CD14-positive monocyte (primary cell): ENCODE data around the gene GRIP1. TPM values are rescaled to one million over a fixed set of nuclear protein-coding genes. Genes with fewer than 3 reads are reported as not detected.

Experiments
- DNase-seq, 3 donors: peaks; one replicate each; pipeline ENCODE4 v3.0.0-alpha.2; 2011 to 2022
- H2AFZ ChIP-seq: 2 replicates; pipeline ENCODE4 v1.6.0; 2012; ENCODE audit warnings: mild to moderate bottlenecking, low read depth, low read length, inconsistent platforms; ENCODE audit not compliant: insufficient read depth, poor library complexity, severe bottlenecking
- H3K27ac ChIP-seq, 2 donors: 1 replicate in 1 of 2; 2 replicates in 1 of 2; pipeline ENCODE4 v1.5.1; 2012 to 2013; ENCODE audit warnings: low read length in 2 of 2, control low read depth in 1 of 2, inconsistent platforms in 1 of 2, low read depth in 1 of 2, mild to moderate bottlenecking in 1 of 2
- H3K27me3 ChIP-seq, 2 donors: one replicate each; pipeline versions ENCODE4 v1.6.0 to v1.6.1; 2011 to 2013; ENCODE audit warnings: low read length in 2 of 2; ENCODE audit not compliant: control insufficient read depth in 2 of 2, insufficient read depth in 2 of 2
- H3K36me3 ChIP-seq, 2 donors: replicated peaks in 1 of 2; 1 replicate in 1 of 2; 2 replicates in 1 of 2; pipeline versions ENCODE4 v1.5.1 to v1.6.1; 2012 to 2013; ENCODE audit warnings: low read length in 2 of 2, control low read depth in 1 of 2, inconsistent platforms in 1 of 2, mild to moderate bottlenecking in 1 of 2; ENCODE audit not compliant: insufficient read depth in 2 of 2, control insufficient read depth in 1 of 2
- H3K4me1 ChIP-seq, 2 donors: 1 replicate in 1 of 2; 2 replicates in 1 of 2; pipeline versions ENCODE4 v1.5.1 to v1.6.1; 2012 to 2013; ENCODE audit warnings: low read length in 2 of 2, control low read depth in 1 of 2, inconsistent platforms in 1 of 2, mild to moderate bottlenecking in 1 of 2, moderate library complexity in 1 of 2; ENCODE audit not compliant: insufficient read depth in 2 of 2, control insufficient read depth in 1 of 2
- H3K4me2 ChIP-seq: replicated peaks from 2 replicates; pipeline ENCODE3; 2012; ENCODE audit warnings: low read length, moderate library complexity, mild to moderate bottlenecking; ENCODE audit not compliant: poor library complexity, severe bottlenecking; ENCODE audit errors: extremely low read depth
- H3K4me3 ChIP-seq, 3 experiments: fragments of 200-600 bp in 1 of 3; sonication (generic) in 1 of 3; replicated peaks in 1 of 3; 1 replicate in 2 of 3; 2 replicates in 1 of 3; pipeline ENCODE4 v1.5.1; 2011 to 2013; ENCODE audit warnings: low read length in 3 of 3, mild to moderate bottlenecking in 3 of 3, control low read depth in 2 of 3, low read depth in 2 of 3, inconsistent platforms in 1 of 3, moderate library complexity in 1 of 3
- H3K79me2 ChIP-seq: 2 replicates; pipeline ENCODE4 v1.6.0; 2012; ENCODE audit warnings: mild to moderate bottlenecking, control low read depth, inconsistent platforms, low read length, moderate library complexity; ENCODE audit not compliant: insufficient read depth
- H3K9ac ChIP-seq: 2 replicates; pipeline ENCODE4 v1.6.0; 2017; ENCODE audit warnings: low read length, mild to moderate bottlenecking; ENCODE audit not compliant: insufficient read depth, poor library complexity, severe bottlenecking
- H3K9me3 ChIP-seq, 2 donors: replicated peaks in 1 of 2; 1 replicate in 1 of 2; 2 replicates in 1 of 2; pipeline versions ENCODE4 v1.5.1 to v1.6.1; 2012 to 2013; ENCODE audit warnings: low read length in 2 of 2, control low read depth in 1 of 2; ENCODE audit not compliant: control insufficient read depth in 1 of 2, insufficient read depth in 1 of 2
- H4K20me1 ChIP-seq: 2 replicates; pipeline ENCODE4 v1.6.0; 2012; ENCODE audit warnings: mild to moderate bottlenecking, low read length, control low read depth, moderate library complexity; ENCODE audit not compliant: insufficient read depth
- H3K27ac Mint-ChIP-seq, 7 donors: one replicate each; pipeline ENCODE4 v1.8.0; 2020; ENCODE audit warnings: mild to moderate bottlenecking in 7 of 7, mixed read lengths in 7 of 7, moderate library complexity in 6 of 7, inconsistent platforms in 2 of 7
- H3K27me3 Mint-ChIP-seq, 3 donors: one replicate each; pipeline ENCODE4 v1.8.0; 2021 to 2022; ENCODE audit warnings: low read depth in 3 of 3, mild to moderate bottlenecking in 3 of 3, mixed read lengths in 3 of 3, moderate library complexity in 3 of 3, inconsistent platforms in 1 of 3
- H3K36me3 Mint-ChIP-seq, 2 donors: one replicate each; pipeline ENCODE4 v1.8.0; 2020; ENCODE audit warnings: mixed read lengths in 2 of 2, inconsistent platforms in 1 of 2, mild to moderate bottlenecking in 1 of 2
- H3K4me1 Mint-ChIP-seq: one replicate; pipeline ENCODE4 v1.8.0; 2020; ENCODE audit warnings: mild to moderate bottlenecking, mixed read lengths
- H3K4me3 Mint-ChIP-seq, 2 donors: one replicate each; pipeline ENCODE4 v1.8.0; 2020; ENCODE audit warnings: mild to moderate bottlenecking in 2 of 2, mixed read lengths in 2 of 2, moderate library complexity in 1 of 2
- H3K9me3 Mint-ChIP-seq, 7 donors: one replicate each; pipeline ENCODE4 v1.8.0; 2020 to 2022; ENCODE audit warnings: mixed read lengths in 7 of 7, mild to moderate bottlenecking in 6 of 7, moderate library complexity in 6 of 7, inconsistent platforms in 2 of 7
- CTCF ChIP-seq: fragments of 200-600 bp; IDR thresholded peaks from one replicate; pipeline ENCODE4 v1.8.0; 2022; ENCODE audit warnings: antibody characterized with exemption, mild to moderate bottlenecking
- WGBS: methylation state at CpG from one replicate; pipeline ENCODE4 v1.1.5; 2013; ENCODE audit warnings: missing lambda C conversion rate; ENCODE audit not compliant: insufficient coverage; 5-methylcytosine and 5-hydroxymethylcytosine counted together
- intact Hi-C, 2 donors: fragments of 100-400 bp; cut with micrococcal nuclease; formaldehyde crosslinking; loops; one replicate each; pipeline versions ENCODE4 v1.15.0 to v1.15.1; 2023
- polyA plus RNA-seq, 3 donors: library from polyadenylated mRNA; depleted of rRNA in 1 of 3; unstranded in 2 of 3; stranded (reverse) in 1 of 3; fragments of 300-500 nt in 2 of 3; fragments of >200 nt in 1 of 3; fragmentation: Illumina TruSeq in 2 of 3; gene quantifications; 1 replicate in 2 of 3; 2 replicates in 1 of 3; pipeline ENCODE4 v1.2.3, GENCODE V29; 2012 to 2021

GRIP1 gene
- polyA plus RNA-seq, 3 donors, result 0.21 TPM; not detected in 2

- Histone ChIP-seq H3K4me2 (peak overlapping the region; percentile 38), H3K9ac (no peak overlapping the region), H3K36me3 (no peaks in the 10 kb centered on the region), H2AFZ (peak overlapping the region; percentile 7), H3K4me3 (peak overlapping the region in 1 of 3 experiments; percentile 11), H3K4me1 (peaks cover 16 to 18% of the 10 kb centered on the region in 2 donors), H3K27ac (peak overlapping the region in 1 of 2 donors; percentile 3), H3K79me2 (no peaks in the 10 kb centered on the region), H3K27me3 (no peaks in the 10 kb centered on the region), H4K20me1 (no peaks in the 10 kb centered on the region), H3K9me3 (no peaks in the 10 kb centered on the region)
- peak overlapping the region in 1 of 2 donors; percentile 48 for H3K4me3 Mint-ChIP-seq
- intact Hi-C loops, result no loop called here
- TF ChIP-seq CTCF, result no peak
- H3K9me3 Mint-ChIP-seq, result peaks cover 0 to 2% (median 0%) of the 10 kb centered on the region in 7 donors
- H3K36me3 Mint-ChIP-seq, result peaks cover 0 to 2% of the 10 kb centered on the region in 2 donors
- peak overlapping the region in 1 of 7 donors; percentile 10 for H3K27ac Mint-ChIP-seq
- peak in 2 of 3 donors; percentile 21 to 44 for DNase-seq
- 0% methylated on average over 2 of the region's 10 CpGs for WGBS
- H3K27me3 Mint-ChIP-seq, result peaks cover 0 to 2% (median 0%) of the 10 kb centered on the region in 3 donors
- peaks cover 21% of the 10 kb centered on the region for H3K4me1 Mint-ChIP-seq
Observed at GRCh38 chr12:66398931-66399910, 279.7 kb downstream of the GRIP1 start.

- no peak for DNase-seq
- WGBS, result 82% methylated on average over 3 of the region's 5 CpGs
- no peaks in the 10 kb centered on the region for H3K79me2 ChIP-seq
- Mint-ChIP-seq H3K4me1 (peaks cover 15% of the 10 kb centered on the region), H3K27me3 (peaks cover 0 to 2% (median 0%) of the 10 kb centered on the region in 3 donors), H3K9me3 (peaks cover 0 to 2% (median 0%) of the 10 kb centered on the region in 7 donors), H3K27ac (peak overlapping the region in 2 of 7 donors; percentile 0 to 43), H3K36me3 (peaks cover 0 to 2% of the 10 kb centered on the region in 2 donors), H3K4me3 (no peak overlapping the region)
- no peak for TF ChIP-seq CTCF
- H3K36me3 ChIP-seq, result no peaks in the 10 kb centered on the region
- no peak overlapping the region for H3K27ac ChIP-seq
- no peaks in the 10 kb centered on the region for H3K27me3 ChIP-seq
- intact Hi-C loops, result no loop called here
- H2AFZ ChIP-seq, result peak overlapping the region; percentile 44
- H3K4me2 ChIP-seq, result no peak overlapping the region
- H3K9me3 ChIP-seq, result no peaks in the 10 kb centered on the region
- no peak overlapping the region for H3K4me3 ChIP-seq
- no peaks in the 10 kb centered on the region for H4K20me1 ChIP-seq
- peaks cover 12 to 14% of the 10 kb centered on the region in 2 donors for H3K4me1 ChIP-seq
- H3K9ac ChIP-seq, result no peak overlapping the region
Observed at GRCh38 chr12:66397574-66398290, 281.1 kb downstream of the GRIP1 start.
